OCI-LY3 (cell line): ENCODE results near the gene NXPE3.
A peak's percentile ranks its signal among the peaks of the same experiment; 100 is the strongest.

Source experiments
- H2AFZ ChIP-seq: fragments of 200-600, 300-600 bp; shearing (Covaris generic); 2 replicates; pipeline ENCODE4 v1.6.0; 2014; ENCODE audit warnings: antibody characterized with exemption, low read depth, low read length
- H3K27ac ChIP-seq: fragments of 200-600, 300-600 bp; sonication (generic); 2 replicates; pipeline ENCODE4 v1.5.1; 2014; ENCODE audit warnings: mild to moderate bottlenecking, low read length, moderate library complexity, mixed read lengths
- H3K27me3 ChIP-seq: fragments of 200-600, 300-600 bp; sonication (generic); 2 replicates; pipeline ENCODE4 v1.6.1; 2014; ENCODE audit warnings: low read depth, low read length, mixed read lengths
- H3K36me3 ChIP-seq: fragments of 200-600, 300-600 bp; sonication (generic); replicated peaks from 2 replicates; pipeline ENCODE3; 2014; ENCODE audit warnings: low read depth, low read length, mixed read lengths
- H3K4me1 ChIP-seq: fragments of 300-600, 200-600 bp; sonication (generic); 2 replicates; pipeline ENCODE4 v1.6.1; 2014; ENCODE audit warnings: low read length, mixed read lengths
- H3K4me2 ChIP-seq: fragments of 200-600, 300-600 bp; sonication (generic); 2 replicates; pipeline ENCODE4 v1.6.1; 2014; ENCODE audit warnings: low read length, mixed read lengths
- H3K4me3 ChIP-seq: fragments of 300-600, 200-600 bp; sonication (generic); 2 replicates; pipeline ENCODE4 v1.5.1; 2014; ENCODE audit warnings: antibody characterized with exemption, mild to moderate bottlenecking, low read length, moderate library complexity
- H3K79me2 ChIP-seq: fragments of 300-600, 200-600 bp; shearing (Covaris generic); 2 replicates; pipeline ENCODE4 v1.6.1; 2014; ENCODE audit warnings: mild to moderate bottlenecking, low read length, mixed read lengths
- H3K9ac ChIP-seq: fragments of 300-600, 200-600 bp; shearing (Covaris generic); 2 replicates; pipeline ENCODE4 v1.6.0; 2014; ENCODE audit warnings: mild to moderate bottlenecking, low read length, moderate library complexity
- H3K9me3 ChIP-seq: fragments of 200-600, 300-600 bp; shearing (Covaris generic); 2 replicates; pipeline ENCODE4 v1.6.1; 2014; ENCODE audit warnings: low read length, mixed read lengths; ENCODE audit not compliant: insufficient read depth
- H4K20me1 ChIP-seq: fragments of 200-600, 300-600 bp; sonication (generic); 2 replicates; pipeline ENCODE4 v1.6.1; 2016; ENCODE audit warnings: low read length, mixed read lengths; ENCODE audit not compliant: insufficient read depth
- EZH2phosphoT487 ChIP-seq: fragments of 200-600 bp; shearing (Covaris generic); IDR thresholded peaks from 2 replicates; pipeline ENCODE4 v1.6.1; 2018; ENCODE audit warnings: antibody characterized with exemption, mixed run types, low read depth
- TF ChIP-seq, protein P1 (sequence below): fragments of 200-600, 300-600 bp; sonication (generic); IDR thresholded peaks from 2 replicates; pipeline ENCODE4 v1.5.1; 2014; ENCODE audit warnings: antibody characterized with exemption, low read length, low read depth

NXPE3 gene

DNA sequence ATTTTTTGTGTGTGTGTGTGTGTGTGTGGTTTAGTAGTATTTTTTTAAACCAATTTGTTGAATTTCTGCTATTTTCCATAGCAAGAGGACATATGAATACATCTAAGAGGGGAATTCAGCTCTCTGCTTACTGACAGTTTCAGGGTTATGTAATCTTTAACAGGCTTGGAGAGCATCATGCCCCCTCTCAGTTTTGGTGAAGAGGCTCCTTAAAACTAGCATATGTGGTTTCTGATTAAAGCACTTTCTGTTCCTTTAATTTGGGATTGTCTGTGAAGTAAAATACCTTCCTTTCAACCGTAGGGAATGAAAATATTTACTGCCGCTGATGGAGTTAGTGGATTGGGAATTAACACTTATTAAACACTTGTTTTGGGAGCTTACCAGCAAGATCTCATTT lies 50.9 kb downstream of the NXPE3 start:
- TF ChIP-seq, protein P1, sequence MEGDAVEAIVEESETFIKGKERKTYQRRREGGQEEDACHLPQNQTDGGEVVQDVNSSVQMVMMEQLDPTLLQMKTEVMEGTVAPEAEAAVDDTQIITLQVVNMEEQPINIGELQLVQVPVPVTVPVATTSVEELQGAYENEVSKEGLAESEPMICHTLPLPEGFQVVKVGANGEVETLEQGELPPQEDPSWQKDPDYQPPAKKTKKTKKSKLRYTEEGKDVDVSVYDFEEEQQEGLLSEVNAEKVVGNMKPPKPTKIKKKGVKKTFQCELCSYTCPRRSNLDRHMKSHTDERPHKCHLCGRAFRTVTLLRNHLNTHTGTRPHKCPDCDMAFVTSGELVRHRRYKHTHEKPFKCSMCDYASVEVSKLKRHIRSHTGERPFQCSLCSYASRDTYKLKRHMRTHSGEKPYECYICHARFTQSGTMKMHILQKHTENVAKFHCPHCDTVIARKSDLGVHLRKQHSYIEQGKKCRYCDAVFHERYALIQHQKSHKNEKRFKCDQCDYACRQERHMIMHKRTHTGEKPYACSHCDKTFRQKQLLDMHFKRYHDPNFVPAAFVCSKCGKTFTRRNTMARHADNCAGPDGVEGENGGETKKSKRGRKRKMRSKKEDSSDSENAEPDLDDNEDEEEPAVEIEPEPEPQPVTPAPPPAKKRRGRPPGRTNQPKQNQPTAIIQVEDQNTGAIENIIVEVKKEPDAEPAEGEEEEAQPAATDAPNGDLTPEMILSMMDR: no peak
- TF ChIP-seq EZH2phosphoT487: no peak
- Histone ChIP-seq H3K36me3 (peaks cover 36% of the 10 kb centered on the region), H3K4me1 (peaks cover 66% of the 10 kb centered on the region), H3K9me3 (no peaks in the 10 kb centered on the region), H3K27me3 (no peaks in the 10 kb centered on the region), H3K9ac (peak overlapping the region; percentile 98), H4K20me1 (peaks cover 27% of the 10 kb centered on the region), H3K27ac (peak overlapping the region; percentile 91), H3K4me3 (peak overlapping the region; percentile 89), H3K4me2 (peak overlapping the region; percentile 96), H2AFZ (no peak overlapping the region), H3K79me2 (peaks cover 68% of the 10 kb centered on the region)

DNA sequence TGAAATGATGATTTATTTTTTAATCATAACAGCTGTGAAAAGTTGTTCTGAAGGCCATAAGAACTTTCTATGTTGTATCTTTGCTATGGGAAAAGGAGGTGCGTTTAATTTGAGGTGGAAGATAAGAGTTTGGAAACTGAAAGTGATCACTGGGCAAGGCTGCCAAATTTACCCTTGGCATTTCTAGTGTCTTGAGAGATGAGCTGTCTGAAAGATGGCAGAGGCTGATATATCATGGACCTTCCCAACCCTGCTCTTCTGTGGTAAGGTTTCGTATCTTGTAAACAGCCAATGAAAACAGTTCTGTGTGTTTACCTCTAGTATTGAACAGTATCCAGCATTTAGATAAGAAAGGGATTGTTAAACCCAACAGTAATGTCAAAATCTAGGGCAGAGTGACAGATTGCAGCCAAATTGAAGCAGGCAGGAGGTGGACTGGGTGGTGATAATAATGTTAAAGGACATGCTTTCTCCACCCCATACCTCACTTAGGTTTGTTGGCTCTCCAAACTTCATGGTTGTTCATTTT lies 54.5 kb downstream of the NXPE3 start:
- H3K36me3 ChIP-seq: peaks cover 58% of the 10 kb centered on the region
- H3K9me3 ChIP-seq: no peaks in the 10 kb centered on the region
- peaks cover 82% of the 10 kb centered on the region for H3K4me1 ChIP-seq
- H3K79me2 ChIP-seq: peaks cover 100% of the 10 kb centered on the region
- H3K9ac ChIP-seq: no peak overlapping the region
- H3K4me3 ChIP-seq: no peak overlapping the region
- TF ChIP-seq, protein P1: no peak
- H2AFZ ChIP-seq: no peak overlapping the region
- no peaks in the 10 kb centered on the region for H3K27me3 ChIP-seq
- H3K4me2 ChIP-seq: no peak overlapping the region; the same call in 1 of the 2 replicates
- H3K27ac ChIP-seq: no peak overlapping the region
- H4K20me1 ChIP-seq: peaks cover 60% of the 10 kb centered on the region

DNA sequence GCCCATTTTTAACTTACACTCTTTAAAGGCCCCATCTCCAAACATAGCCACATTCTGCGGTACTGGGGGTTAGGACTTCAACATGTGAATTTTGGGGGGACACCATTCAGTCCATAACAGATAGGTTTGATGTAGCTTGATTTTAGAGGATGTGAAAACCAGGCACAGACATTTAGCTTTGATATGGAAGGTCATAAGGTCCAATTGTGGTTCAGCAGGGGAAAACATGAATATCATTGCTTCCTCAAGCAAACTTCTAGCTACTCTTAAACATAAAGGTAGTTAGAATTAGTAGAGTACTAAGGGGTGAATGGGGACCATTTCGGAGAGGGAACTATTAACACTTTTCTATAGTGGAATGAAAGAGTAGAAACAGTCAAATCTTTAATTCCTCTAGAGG lies 56.7 kb downstream of the NXPE3 start:
- H3K36me3 ChIP-seq: peaks cover 64% of the 10 kb centered on the region
- H3K27ac ChIP-seq: peak overlapping the region; percentile 32
- H3K4me2 ChIP-seq: peak overlapping the region; percentile 77
- no peaks in the 10 kb centered on the region for H3K9me3 ChIP-seq
- H3K27me3 ChIP-seq: no peaks in the 10 kb centered on the region
- no peak overlapping the region for H3K9ac ChIP-seq
- no peak overlapping the region for H2AFZ ChIP-seq
- TF ChIP-seq EZH2phosphoT487: no peak
- TF ChIP-seq, protein P1: no peak
- peaks cover 100% of the 10 kb centered on the region for H3K79me2 ChIP-seq
- no peak overlapping the region for H3K4me3 ChIP-seq
- peaks cover 72% of the 10 kb centered on the region for H3K4me1 ChIP-seq
- H4K20me1 ChIP-seq: peaks cover 71% of the 10 kb centered on the region

DNA sequence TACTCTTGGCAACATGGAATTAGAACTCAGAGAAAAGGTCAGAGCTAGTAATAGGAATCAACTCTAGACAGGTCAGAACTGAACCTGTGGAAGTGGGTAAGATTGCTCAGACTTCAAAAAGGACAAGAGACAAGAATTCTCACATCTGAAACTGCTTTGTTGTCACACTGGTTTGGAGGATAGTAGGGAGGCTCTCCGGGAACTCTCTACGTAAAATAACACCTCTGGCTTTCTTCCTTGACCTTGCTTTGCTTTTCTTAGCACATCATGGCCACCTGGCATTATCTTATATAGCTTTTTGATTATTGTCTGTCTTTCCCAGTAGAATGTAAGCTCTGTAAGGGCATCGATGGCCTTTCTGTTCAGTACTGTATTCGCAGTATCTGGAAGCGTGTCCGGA lies 57.1 kb downstream of the NXPE3 start:
- TF ChIP-seq EZH2phosphoT487: no peak
- TF ChIP-seq, protein P1: no peak
- no peak overlapping the region for H3K9ac ChIP-seq
- peaks cover 67% of the 10 kb centered on the region for H3K4me1 ChIP-seq
- H3K4me2 ChIP-seq: peak overlapping the region; percentile 77
- H3K27ac ChIP-seq: peak overlapping the region; percentile 32
- H3K79me2 ChIP-seq: peaks cover 100% of the 10 kb centered on the region
- no peak overlapping the region for H3K4me3 ChIP-seq
- peaks cover 64% of the 10 kb centered on the region for H3K36me3 ChIP-seq
- no peaks in the 10 kb centered on the region for H3K27me3 ChIP-seq
- H4K20me1 ChIP-seq: peaks cover 72% of the 10 kb centered on the region
- no peak overlapping the region for H2AFZ ChIP-seq
- H3K9me3 ChIP-seq: no peaks in the 10 kb centered on the region
